ENCODE data around the gene DUSP6. TPM values are rescaled to one million over a fixed set of nuclear protein-coding genes. Genes with fewer than 3 reads are reported as not detected.
A peak's percentile ranks its signal among the peaks of the same experiment; 100 is the strongest.

The DUSP6 gene
- total and polyA plus RNA-seq, 9 of the 15 experiments (the other 6 are each of a cell fraction or from before 2014, with no cell fraction given), result 0.04 to 0.60 (median 0.08) TPM; not detected in 2

GRCh38 chr12:89393551-89394121 lies 41.3 kb upstream of the DUSP6 start (continued):
- TF ChIP-seq EP300 (IDR thresholded peaks at IDR 0.05; ENCODE audit: low read length), result peak; percentile 90
- TF ChIP-seq GTF2B (IDR thresholded peaks at IDR 0.05; ENCODE audit: extremely low read depth, insufficient read length), result no peak
- TF ChIP-seq DMBX1 (CRISPR knock-in tag; IDR thresholded peaks at IDR 0.05; ENCODE audit: borderline replicate concordance), result peak; percentile 83
- peak; percentile 76 for TF ChIP-seq NCOA1 (IDR thresholded peaks at IDR 0.05; ENCODE audit: low read depth)
- TF ChIP-seq ZC3H11A (IDR thresholded peaks at IDR 0.05; ENCODE audit: low read depth, low read length), result 0 out of 2 replicates have a peak, but pooled peaks have one; percentile 29
- TF ChIP-seq SOX6 (IDR thresholded peaks at IDR 0.05), result peak; percentile 94
- peak; percentile 13 to 85; a peak in 3 of 4 replicates for TF ChIP-seq HDAC1 (IDR thresholded peaks at IDR 0.05)
- peak; percentile 55 for TF ChIP-seq JUND (IDR thresholded peaks at IDR 0.05; ENCODE audit: borderline replicate concordance, low read depth, low read length)
- TF ChIP-seq JUND (tag; IDR thresholded peaks at IDR 0.05; ENCODE audit: borderline replicate concordance, low read depth, low read length), result no peak; the same call in 1 of the 3 replicates
- peak; percentile 98 for TF ChIP-seq CBFA2T3 (IDR thresholded peaks at IDR 0.05)
- no peak for TF ChIP-seq ZBTB33 (CRISPR knock-in tag; IDR thresholded peaks at IDR 0.05)
- TF ChIP-seq ZNF277 (CRISPR knock-in tag; IDR thresholded peaks at IDR 0.05; ENCODE audit: borderline replicate concordance), result no peak
- peak; percentile 97 for TF ChIP-seq NCOR1 (IDR thresholded peaks at IDR 0.05)
- TF ChIP-seq ARID1B (IDR thresholded peaks at IDR 0.05), result peak; percentile 97
- peak; percentile 51; the same call in 1 of the 2 replicates for TF ChIP-seq GABPA (tag; conservative IDR thresholded peaks at IDR 0.05; ENCODE audit: low read depth)

Measured in K562 (cell line).